Measurements from ENCODE around the gene DAB2IP. TPM values are rescaled to one million over a fixed set of nuclear protein-coding genes. Genes with fewer than 3 reads are reported as not detected.

DAB2IP gene
- total RNA-seq, 2 donors from 2014 or later = 70.7 to 71.0 TPM

DNA sequence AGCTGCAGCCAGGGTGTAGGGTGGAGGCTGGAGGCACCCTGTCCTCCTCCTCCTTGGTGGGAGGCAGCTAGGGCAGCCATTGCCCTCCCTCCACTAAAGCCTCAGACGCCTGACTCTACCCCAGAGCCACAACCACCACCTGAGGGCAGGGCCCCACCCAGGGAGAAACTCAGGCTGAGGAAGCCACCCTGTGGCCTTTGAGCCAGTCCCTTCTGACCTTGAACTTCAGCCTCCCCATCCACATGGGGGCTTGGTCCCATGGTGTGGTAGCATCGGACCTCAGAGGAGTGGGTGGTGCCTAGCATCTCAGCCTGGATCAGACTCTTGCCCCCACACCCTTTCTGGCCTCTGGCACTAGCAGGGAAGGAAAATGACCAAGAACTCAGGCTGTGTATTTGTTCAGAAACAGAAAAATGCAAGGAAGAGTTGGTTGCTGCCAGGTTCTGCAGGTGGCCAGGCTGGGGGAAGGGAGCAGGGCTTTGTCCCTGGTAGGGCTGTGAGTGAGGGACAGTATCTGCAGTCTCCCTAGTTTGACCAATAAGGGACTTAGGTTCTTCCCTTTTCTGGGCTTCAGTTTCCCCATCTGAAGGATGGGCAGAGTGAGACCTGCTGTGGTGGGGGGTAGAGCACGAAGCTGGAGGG is 3.2 kb downstream of the DAB2IP start:
- Histone ChIP-seq H3K4me3 (ENCODE audit: low read length) (no peak overlapping the region), H3K27ac (ENCODE audit: low read depth, low read length) (no peak overlapping the region), H3K9ac (ENCODE audit: extremely low read depth, low read length, poor library complexity, severe bottlenecking) (no peak overlapping the region), H3K9me3 (ENCODE audit: control insufficient read depth, low read length) (no peaks in the 10 kb centered on the region), H3K4me1 (ENCODE audit: control insufficient read depth, insufficient read depth, low read length) (peaks cover 4% of the 10 kb centered on the region), H3K27me3 (ENCODE audit: control insufficient read depth, insufficient read depth, low read length, poor library complexity, severe bottlenecking) (no peaks in the 10 kb centered on the region), H3K36me3 (ENCODE audit: control insufficient read depth, insufficient read depth, low read length) (peaks cover 22% of the 10 kb centered on the region)
- Mint-ChIP-seq H3K36me3 (ENCODE audit: low read depth) (peaks cover 10% of the 10 kb centered on the region), H3K4me3 (no peak overlapping the region), H3K27me3 (ENCODE audit: insufficient read depth) (peaks cover 2% of the 10 kb centered on the region), H3K27ac (no peak overlapping the region), H3K4me1 (peaks cover 37% of the 10 kb centered on the region), H3K9me3 (no peaks in the 10 kb centered on the region)
- no peak for DNase-seq
- TF ChIP-seq, protein P1, sequence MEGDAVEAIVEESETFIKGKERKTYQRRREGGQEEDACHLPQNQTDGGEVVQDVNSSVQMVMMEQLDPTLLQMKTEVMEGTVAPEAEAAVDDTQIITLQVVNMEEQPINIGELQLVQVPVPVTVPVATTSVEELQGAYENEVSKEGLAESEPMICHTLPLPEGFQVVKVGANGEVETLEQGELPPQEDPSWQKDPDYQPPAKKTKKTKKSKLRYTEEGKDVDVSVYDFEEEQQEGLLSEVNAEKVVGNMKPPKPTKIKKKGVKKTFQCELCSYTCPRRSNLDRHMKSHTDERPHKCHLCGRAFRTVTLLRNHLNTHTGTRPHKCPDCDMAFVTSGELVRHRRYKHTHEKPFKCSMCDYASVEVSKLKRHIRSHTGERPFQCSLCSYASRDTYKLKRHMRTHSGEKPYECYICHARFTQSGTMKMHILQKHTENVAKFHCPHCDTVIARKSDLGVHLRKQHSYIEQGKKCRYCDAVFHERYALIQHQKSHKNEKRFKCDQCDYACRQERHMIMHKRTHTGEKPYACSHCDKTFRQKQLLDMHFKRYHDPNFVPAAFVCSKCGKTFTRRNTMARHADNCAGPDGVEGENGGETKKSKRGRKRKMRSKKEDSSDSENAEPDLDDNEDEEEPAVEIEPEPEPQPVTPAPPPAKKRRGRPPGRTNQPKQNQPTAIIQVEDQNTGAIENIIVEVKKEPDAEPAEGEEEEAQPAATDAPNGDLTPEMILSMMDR (conservative IDR thresholded peaks at IDR 0.05) = no peak
- 88 to 90% methylated on average over 2 to 3 of the region's 3 CpGs for WGBS, 2 experiments (ENCODE audit: insufficient coverage in 1 of 2, insufficient read length in 1 of 2)

DNA sequence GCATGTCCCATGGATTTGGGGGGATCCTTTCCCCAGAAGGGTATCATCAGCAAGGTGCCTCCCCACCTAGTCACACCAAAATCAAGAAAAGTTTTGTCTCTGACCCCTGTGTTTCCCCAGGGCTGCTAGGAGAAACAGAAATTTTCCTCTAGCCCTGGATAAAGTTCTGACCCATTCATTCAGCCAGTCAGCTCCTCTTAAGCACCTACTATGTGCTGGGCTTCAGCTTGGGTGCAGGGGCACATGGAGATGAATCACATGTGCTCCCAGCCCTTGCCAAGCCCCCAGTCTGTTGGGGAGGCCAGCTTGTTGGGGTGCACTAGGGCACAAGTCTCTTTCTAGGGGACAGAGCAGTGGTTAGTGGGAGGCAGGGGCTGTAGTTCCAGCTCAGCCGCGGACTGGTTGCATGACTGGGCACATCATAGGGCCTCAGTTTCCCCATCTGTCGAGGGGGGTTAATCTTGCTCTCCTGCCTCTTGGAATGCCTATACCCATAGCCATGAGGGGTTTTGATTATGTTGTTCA is 3.9 kb downstream of the DAB2IP start:
- peaks cover 22% of the 10 kb centered on the region for H3K36me3 ChIP-seq (ENCODE audit: control insufficient read depth, insufficient read depth, low read length)
- Mint-ChIP-seq H3K4me3 (no peak overlapping the region), H3K27ac (no peak overlapping the region), H3K9me3 (no peaks in the 10 kb centered on the region), H3K36me3 (ENCODE audit: low read depth) (peaks cover 10% of the 10 kb centered on the region), H3K27me3 (ENCODE audit: insufficient read depth) (peaks cover 2% of the 10 kb centered on the region), H3K4me1 (peaks cover 31% of the 10 kb centered on the region)
- H3K4me3 ChIP-seq (ENCODE audit: low read length) = no peak overlapping the region
- no peaks in the 10 kb centered on the region for H3K27me3 ChIP-seq (ENCODE audit: control insufficient read depth, insufficient read depth, low read length, poor library complexity, severe bottlenecking)
- 96% methylated on average over 3 of the region's 3 CpGs; no CpG with 5 or more reads in 1 of the 2 experiments for WGBS, 2 experiments (ENCODE audit: insufficient coverage in 1 of 2, insufficient read length in 1 of 2)
- no peaks in the 10 kb centered on the region for H3K4me1 ChIP-seq (ENCODE audit: control insufficient read depth, insufficient read depth, low read length)
- no peak overlapping the region for H3K9ac ChIP-seq (ENCODE audit: extremely low read depth, low read length, poor library complexity, severe bottlenecking)
- no peak overlapping the region for H3K27ac ChIP-seq (ENCODE audit: low read depth, low read length)
- no peaks in the 10 kb centered on the region for H3K9me3 ChIP-seq (ENCODE audit: control insufficient read depth, low read length)
- no peak for DNase-seq
- TF ChIP-seq, protein P1 (conservative IDR thresholded peaks at IDR 0.05) = no peak

DNA sequence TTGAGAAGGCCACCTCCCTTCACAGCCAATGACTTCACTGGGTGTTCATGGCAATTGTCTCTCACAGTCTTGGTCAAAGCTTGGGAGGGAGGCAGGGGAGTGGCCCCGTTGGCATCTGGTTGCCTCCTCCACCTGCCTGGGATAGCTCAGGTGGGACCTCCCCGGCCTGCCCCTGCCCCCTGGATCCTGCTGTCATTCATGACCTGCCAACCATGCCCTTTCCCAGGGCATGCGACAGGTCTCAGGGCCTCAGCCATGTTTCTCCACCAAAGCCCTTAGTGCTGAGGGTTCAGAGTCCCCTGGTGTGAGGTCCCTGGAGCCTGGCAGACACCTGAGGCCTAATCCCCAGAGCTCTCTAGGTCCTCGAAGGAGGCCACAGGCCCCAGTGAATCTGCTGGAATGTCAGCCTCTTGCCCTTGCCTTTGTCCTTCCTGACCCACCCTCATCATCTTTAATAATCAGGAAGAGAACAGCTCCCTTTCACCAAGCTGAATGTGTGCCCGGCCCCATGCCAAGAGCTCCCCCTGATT is 5.6 kb downstream of the DAB2IP start:
- no peaks in the 10 kb centered on the region for H3K27me3 ChIP-seq (ENCODE audit: control insufficient read depth, insufficient read depth, low read length, poor library complexity, severe bottlenecking)
- no peaks in the 10 kb centered on the region for H3K9me3 ChIP-seq (ENCODE audit: control insufficient read depth, low read length)
- Mint-ChIP-seq H3K27me3 (ENCODE audit: insufficient read depth) (no peaks in the 10 kb centered on the region), H3K36me3 (ENCODE audit: low read depth) (peaks cover 10% of the 10 kb centered on the region), H3K4me3 (no peak overlapping the region), H3K27ac (no peak overlapping the region), H3K9me3 (no peaks in the 10 kb centered on the region), H3K4me1 (peaks cover 23% of the 10 kb centered on the region)
- WGBS, 2 experiments (ENCODE audit: insufficient coverage in 1 of 2, insufficient read length in 1 of 2) = 84 to 90% methylated on average over 2 to 5 of the region's 5 CpGs
- H3K4me3 ChIP-seq (ENCODE audit: low read length) = no peak overlapping the region
- DNase-seq = no peak
- TF ChIP-seq, protein P1 (conservative IDR thresholded peaks at IDR 0.05) = no peak
- H3K4me1 ChIP-seq (ENCODE audit: control insufficient read depth, insufficient read depth, low read length) = no peaks in the 10 kb centered on the region
- H3K36me3 ChIP-seq (ENCODE audit: control insufficient read depth, insufficient read depth, low read length) = peaks cover 22% of the 10 kb centered on the region
- H3K9ac ChIP-seq (ENCODE audit: extremely low read depth, low read length, poor library complexity, severe bottlenecking) = no peak overlapping the region
- H3K27ac ChIP-seq (ENCODE audit: low read depth, low read length) = no peak overlapping the region
